Airway epithelial cell (primary cell): ENCODE results near the gene SLC2A1. TPM values are rescaled to one million over a fixed set of nuclear protein-coding genes. Genes with fewer than 3 reads are reported as not detected.

Source experiments
- total RNA-seq: library from RNA; depleted of rRNA; stranded (reverse); fragments of >200 nt; gene quantifications from 2 replicates; pipeline ENCODE4 v1.2.3, GENCODE V29; 2015

SLC2A1 gene
- total RNA-seq = 1,064 and 1,733 TPM in 2 replicates

DNA sequence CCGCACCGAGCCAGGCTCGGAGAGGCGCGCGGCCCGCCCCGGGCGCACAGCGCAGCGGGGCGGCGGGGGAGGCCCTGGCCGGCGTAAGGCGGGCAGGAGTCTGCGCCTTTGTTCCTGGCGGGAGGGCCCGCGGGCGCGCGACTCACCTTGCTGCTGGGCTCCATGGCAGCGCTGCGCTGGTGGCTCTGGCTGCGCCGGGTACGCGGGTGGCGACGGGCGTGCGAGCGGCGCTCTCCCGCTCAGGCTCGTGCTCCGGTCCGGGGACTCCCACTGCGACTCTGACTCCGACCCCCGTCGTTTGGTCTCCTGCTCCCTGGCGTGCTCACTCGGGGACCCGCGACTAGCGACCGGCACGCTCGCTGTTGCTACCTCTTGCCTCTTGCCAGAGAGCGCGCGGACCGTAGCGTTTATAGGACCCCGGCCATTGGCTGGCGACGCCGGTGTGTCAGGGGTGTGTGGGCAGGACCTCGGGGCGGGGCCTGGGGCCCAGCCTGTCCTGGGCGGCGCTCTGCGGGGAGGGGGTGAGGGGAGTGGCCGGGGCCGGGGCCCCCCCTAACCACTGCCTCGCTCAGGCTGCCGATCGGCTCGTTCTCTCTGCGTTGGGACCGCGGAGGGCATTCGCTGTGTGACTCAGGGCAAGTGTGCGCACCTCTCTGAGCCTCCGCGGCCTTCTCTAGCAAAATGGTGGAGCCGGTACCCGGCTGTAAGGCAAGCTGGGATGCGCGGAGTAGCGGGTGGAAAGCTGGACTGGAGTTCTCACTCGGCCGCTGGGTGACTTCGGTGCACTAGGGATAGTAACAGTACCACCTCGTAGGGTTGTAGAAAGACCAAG is at the start of gene SLC2A1:
Gene SLC2A1 (minus strand): TSS at position 381 of the 832 bp plus-strand sequence. CDS start 217 bp downstream, at position 164.

Other genes with a start within 250 kb of the SLC2A1 start
- gene CLDN19, start 218.6 kb downstream of the SLC2A1 start, total RNA-seq = 0.21 TPM in 1 of 2 replicates, not detected in the other
- 37.1 and 43.0 TPM in 2 replicates for gene P3H1, start 191.8 kb downstream of the SLC2A1 start, total RNA-seq
- 0.60 and 2.5 TPM in 2 replicates for gene C1orf50, start 191.6 kb downstream of the SLC2A1 start, total RNA-seq
- gene TMEM269, start 173.9 kb downstream of the SLC2A1 start, total RNA-seq = 0.05 and 0.07 TPM in 2 replicates
- 4.1 and 4.6 TPM in 2 replicates for gene ERMAP, start 141.7 kb downstream of the SLC2A1 start, total RNA-seq
- 19.1 and 23.3 TPM in 2 replicates for gene SVBP, start 141.5 kb downstream of the SLC2A1 start, total RNA-seq
- 8.0 and 9.4 TPM in 2 replicates for gene ZNF691, start 112.3 kb downstream of the SLC2A1 start, total RNA-seq
- 145 and 162 TPM in 2 replicates for gene EBNA1BP2, start 213.4 kb upstream of the SLC2A1 start, total RNA-seq
- 0.14 TPM in 1 of 2 replicates, not detected in the other for gene CFAP57, start 213.5 kb upstream of the SLC2A1 start, total RNA-seq